CD4-positive, alpha-beta T cell treated with Interleukin-15 for 4 hours (primary cell): ENCODE results near the gene NCK2.

Source experiments
- DNase-seq: peaks from one replicate; pipeline ENCODE4 v3.0.0-alpha.2; 2020; ENCODE audit warnings: low spot score

The NCK2 gene

GRCh38 chr2:105926960-105927678 is 182.4 kb downstream of the NCK2 start:
- peak; percentile 44 for DNase-seq

DNA sequence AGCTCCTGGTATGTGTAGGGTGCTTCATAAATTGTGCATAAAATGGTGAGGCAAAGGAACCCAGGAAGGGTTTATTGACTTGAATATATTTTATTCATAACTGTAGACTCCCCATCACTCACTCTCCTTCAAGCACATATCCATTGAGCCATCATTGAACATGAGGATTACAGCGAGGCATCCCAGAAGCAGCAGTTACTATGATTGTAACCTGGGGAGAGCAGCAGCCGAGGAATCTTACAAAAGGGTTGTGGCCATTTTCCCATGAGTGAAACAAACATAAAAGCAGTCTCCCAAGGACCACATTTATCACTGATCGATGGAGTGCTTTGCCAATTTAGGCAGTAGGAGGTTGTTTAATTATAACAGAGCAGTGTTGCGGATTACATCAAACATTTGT is 183.4 kb downstream of the NCK2 start:
- DNase-seq: no peak

GRCh38 chr2:105928563-105928962 is 183.9 kb downstream of the NCK2 start:
- no peak for DNase-seq

- peak; percentile 46 for DNase-seq
Observed at GRCh38 chr2:105929516-105929915, 184.8 kb downstream of the NCK2 start.

DNA sequence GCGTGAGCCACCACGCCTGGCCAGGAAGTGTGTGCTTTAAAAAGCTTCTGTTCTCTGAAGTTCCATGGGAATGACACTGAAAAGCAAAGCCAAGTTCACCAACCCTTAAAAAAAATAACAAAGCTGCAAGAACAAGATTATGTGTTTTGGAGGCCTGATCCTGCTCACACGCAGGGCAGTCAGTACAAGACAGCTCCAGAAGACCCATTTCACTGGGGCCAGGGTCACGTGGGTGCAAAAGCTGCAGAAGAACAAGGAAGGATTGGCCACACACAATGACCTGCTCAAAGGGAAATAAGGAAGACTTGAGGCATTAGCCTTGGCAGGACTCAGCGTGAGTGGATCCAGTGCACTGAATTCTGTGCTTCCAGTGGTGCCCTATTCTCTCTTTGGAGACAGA is 187.9 kb downstream of the NCK2 start:
- no peak for DNase-seq

GRCh38 chr2:105933906-105934305 is 189.2 kb downstream of the NCK2 start:
- DNase-seq: no peak

GRCh38 chr2:105934467-105934866 is 189.8 kb downstream of the NCK2 start:
- peak; percentile 43 for DNase-seq

DNA sequence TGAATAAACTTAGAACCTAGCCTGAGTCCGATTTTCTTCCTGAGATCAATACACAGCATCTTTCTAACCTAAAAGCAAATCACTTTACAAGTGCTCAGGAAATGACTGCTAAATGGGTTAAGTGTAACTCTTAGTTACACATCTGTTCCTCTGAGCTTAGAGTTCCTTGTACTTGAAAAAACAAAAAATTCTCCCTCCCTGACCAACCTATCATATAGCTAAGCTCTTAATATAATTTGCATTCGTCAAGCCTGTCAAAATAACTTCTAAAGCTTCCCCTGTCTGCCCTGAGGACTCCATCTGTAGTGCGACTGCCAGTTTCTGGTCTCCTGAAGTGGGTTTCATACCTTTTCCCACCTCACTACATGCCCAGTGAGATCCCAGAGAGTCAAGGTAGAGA is 190.4 kb downstream of the NCK2 start:
- peak; percentile 30 for DNase-seq

DNA sequence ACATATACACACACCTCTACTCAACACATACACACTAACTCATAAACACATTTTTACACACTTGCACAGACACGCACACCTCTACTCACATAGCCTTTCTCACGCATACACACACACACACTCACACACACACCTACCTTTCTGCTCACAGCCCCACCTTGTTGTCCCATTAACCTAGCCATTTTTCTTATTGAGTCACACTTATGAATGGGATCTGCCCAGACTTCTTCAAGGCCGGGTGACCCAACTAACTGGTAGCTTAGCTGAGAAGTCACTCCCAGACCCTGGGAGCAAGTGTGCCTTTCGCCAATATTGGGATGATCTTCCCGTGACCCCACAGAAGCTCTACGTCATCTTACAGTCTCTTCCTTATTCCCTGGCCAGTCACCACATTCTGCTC is 192.2 kb downstream of the NCK2 start:
- DNase-seq: no peak

DNA sequence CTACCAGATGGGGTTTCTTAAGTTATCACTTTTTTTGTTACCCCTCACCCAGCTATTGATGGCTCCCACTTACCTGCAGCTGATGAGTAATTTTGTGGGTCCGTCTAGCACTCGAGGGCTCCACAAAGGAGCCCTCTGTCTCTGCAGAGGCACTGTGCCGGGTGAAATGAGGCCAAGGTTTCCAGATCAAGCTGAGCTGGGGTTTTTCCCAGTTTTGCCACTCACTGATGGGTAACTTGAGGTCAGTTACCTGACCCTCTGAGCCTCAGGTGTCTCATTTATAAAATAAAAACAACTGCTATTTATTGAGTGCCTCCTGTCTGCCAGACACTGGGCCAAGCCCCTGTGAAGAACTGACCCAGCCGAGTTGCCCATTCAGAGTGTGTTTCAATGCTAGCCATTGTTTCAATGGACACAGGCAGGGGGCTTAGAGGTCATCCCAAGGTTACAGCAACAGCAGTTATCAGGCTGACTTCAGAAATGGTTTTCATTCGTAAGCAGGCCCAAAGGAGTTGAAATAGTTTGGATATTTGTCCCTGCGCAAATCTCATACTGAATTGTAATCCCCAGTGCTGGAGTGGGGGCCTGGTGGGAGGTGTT is 192.9 kb downstream of the NCK2 start:
- no peak for DNase-seq
